HepG2 (cell line): ENCODE data around the gene ALDH3B2. TPM values are rescaled to one million over a fixed set of nuclear protein-coding genes. Genes with fewer than 3 reads are reported as not detected.

Experiments used
- CEBPZ ChIP-seq: IDR thresholded peaks from 2 replicates; pipeline ENCODE4 v1.6.1; 2012; ENCODE audit warnings: low read length, improper control_type of control experiment
- E2F2 ChIP-seq: sonication (generic); formaldehyde crosslinking; IDR thresholded peaks from 2 replicates; pipeline ENCODE4 v1.4.0; 2020; ENCODE audit warnings: missing genetic modification reagents, borderline replicate concordance
- ETV6 ChIP-seq: sonication (generic); formaldehyde crosslinking; conservative IDR thresholded peaks from 2 replicates; pipeline ENCODE4 v1.4.0; 2020; ENCODE audit warnings: missing genetic modification reagents
- GABPA ChIP-seq, 2 experiments: IDR thresholded peaks; 2 replicates each; pipeline ENCODE4 v1.6.1; 2011 to 2016; ENCODE audit warnings: low read depth in 2 of 2, low read length in 1 of 2, missing biosample characterization in 1 of 2, missing genetic modification characterization in 1 of 2
- HMGXB4 ChIP-seq, 2 experiments: sonication (generic) in 1 of 2; formaldehyde crosslinking in 1 of 2; IDR thresholded peaks; 2 replicates each; pipeline versions ENCODE4 v1.4.0 to v1.6.1; 2018 to 2020; ENCODE audit warnings: missing genetic modification reagents in 2 of 2, borderline replicate concordance in 1 of 2, low read depth in 1 of 2, mild to moderate bottlenecking in 1 of 2, missing biosample characterization in 1 of 2
- JUNB ChIP-seq: sonication (generic); formaldehyde crosslinking; IDR thresholded peaks from 2 replicates; pipeline ENCODE4 v1.8.0; 2022; ENCODE audit warnings: missing genetic modification reagents, mild to moderate bottlenecking, borderline replicate concordance
- MLX ChIP-seq: IDR thresholded peaks from 2 replicates; pipeline ENCODE4 v1.6.1; 2016
- RBM39 ChIP-seq: fragments of 200-400 bp; formaldehyde crosslinking; IDR thresholded peaks from one replicate; pipeline ENCODE4 v1.6.1; 2018; ENCODE audit warnings: antibody characterized with exemption, mild to moderate bottlenecking, low read depth, low read length; ENCODE audit not compliant: poor library complexity, severe bottlenecking
- TBP ChIP-seq: sonication (generic); formaldehyde crosslinking; IDR thresholded peaks from 2 replicates; pipeline ENCODE4 v1.5.0; 2020; ENCODE audit warnings: missing genetic modification reagents
- TMF1 ChIP-seq: sonication (generic); formaldehyde crosslinking; IDR thresholded peaks from 2 replicates; pipeline ENCODE4 v1.8.1; 2022; ENCODE audit warnings: low read depth, missing genetic modification reagents
- ZNF256 ChIP-seq: sonication (generic); formaldehyde crosslinking; conservative IDR thresholded peaks from 2 replicates; pipeline ENCODE4 v1.4.0; 2020; ENCODE audit warnings: missing genetic modification reagents
- ZNF780A ChIP-seq: sonication (generic); formaldehyde crosslinking; IDR thresholded peaks from 2 replicates; pipeline ENCODE4 v1.8.0; 2022; ENCODE audit warnings: mild to moderate bottlenecking, missing genetic modification reagents, moderate library complexity
- ZNF792 ChIP-seq: IDR thresholded peaks from 2 replicates; pipeline ENCODE4 v1.6.1; 2016
- polyA plus RNA-seq, 8 experiments: library from polyadenylated mRNA; depleted of rRNA in 3 of 8; stranded (reverse) in 7 of 8; unstranded in 1 of 8; fragments of >200 nt; fragmentation: Illumina TruSeq in 4 of 8; extraction: Trizol in 4 of 8; gene quantifications; 2 replicates each; pipeline versions ENCODE4 v1.2.1 to v1.2.3, GENCODE V29; 2011 to 2016; ENCODE audit warnings: low read depth in 4 of 8, missing spikeins in 1 of 8, mixed read lengths in 1 of 8; ENCODE audit not compliant: insufficient read depth in 1 of 8
- total RNA-seq, 5 experiments: library from RNA; depleted of rRNA; stranded (reverse); fragments of >200 nt; fragmentation: Illumina TruSeq; extraction: Trizol; gene quantifications; 2 replicates each; pipeline ENCODE4 v1.2.3, GENCODE V29; 2016; ENCODE audit warnings: low read depth in 1 of 5
- TF ChIP-seq, protein P1 (sequence below): sonication (generic); formaldehyde crosslinking; IDR thresholded peaks from 2 replicates; pipeline ENCODE4 v1.4.0; 2020; ENCODE audit warnings: low read depth, missing genetic modification reagents
- TF ChIP-seq, protein P2 (sequence below): sonication (generic); formaldehyde crosslinking; IDR thresholded peaks from 2 replicates; pipeline ENCODE4 v1.5.1; 2020; ENCODE audit warnings: mild to moderate bottlenecking, missing genetic modification reagents, borderline replicate concordance

ALDH3B2 gene
- total and polyA plus RNA-seq, 2 of the 13 experiments (the other 11 are each of a cell fraction or from before 2014, with no cell fraction given), result not detected

- peak; percentile 75 to 90; a peak in 3 of 4 replicates for TF ChIP-seq HMGXB4 (CRISPR knock-in tag; IDR thresholded peaks at IDR 0.05; ENCODE audit: borderline replicate concordance in 1 of 2, low read depth in 1 of 2)
- TF ChIP-seq ZNF256 (CRISPR knock-in tag), result no peak
- peak; percentile 66; the same call in 1 of the 2 replicates for TF ChIP-seq MLX (CRISPR knock-in tag)
- TF ChIP-seq, protein P1, sequence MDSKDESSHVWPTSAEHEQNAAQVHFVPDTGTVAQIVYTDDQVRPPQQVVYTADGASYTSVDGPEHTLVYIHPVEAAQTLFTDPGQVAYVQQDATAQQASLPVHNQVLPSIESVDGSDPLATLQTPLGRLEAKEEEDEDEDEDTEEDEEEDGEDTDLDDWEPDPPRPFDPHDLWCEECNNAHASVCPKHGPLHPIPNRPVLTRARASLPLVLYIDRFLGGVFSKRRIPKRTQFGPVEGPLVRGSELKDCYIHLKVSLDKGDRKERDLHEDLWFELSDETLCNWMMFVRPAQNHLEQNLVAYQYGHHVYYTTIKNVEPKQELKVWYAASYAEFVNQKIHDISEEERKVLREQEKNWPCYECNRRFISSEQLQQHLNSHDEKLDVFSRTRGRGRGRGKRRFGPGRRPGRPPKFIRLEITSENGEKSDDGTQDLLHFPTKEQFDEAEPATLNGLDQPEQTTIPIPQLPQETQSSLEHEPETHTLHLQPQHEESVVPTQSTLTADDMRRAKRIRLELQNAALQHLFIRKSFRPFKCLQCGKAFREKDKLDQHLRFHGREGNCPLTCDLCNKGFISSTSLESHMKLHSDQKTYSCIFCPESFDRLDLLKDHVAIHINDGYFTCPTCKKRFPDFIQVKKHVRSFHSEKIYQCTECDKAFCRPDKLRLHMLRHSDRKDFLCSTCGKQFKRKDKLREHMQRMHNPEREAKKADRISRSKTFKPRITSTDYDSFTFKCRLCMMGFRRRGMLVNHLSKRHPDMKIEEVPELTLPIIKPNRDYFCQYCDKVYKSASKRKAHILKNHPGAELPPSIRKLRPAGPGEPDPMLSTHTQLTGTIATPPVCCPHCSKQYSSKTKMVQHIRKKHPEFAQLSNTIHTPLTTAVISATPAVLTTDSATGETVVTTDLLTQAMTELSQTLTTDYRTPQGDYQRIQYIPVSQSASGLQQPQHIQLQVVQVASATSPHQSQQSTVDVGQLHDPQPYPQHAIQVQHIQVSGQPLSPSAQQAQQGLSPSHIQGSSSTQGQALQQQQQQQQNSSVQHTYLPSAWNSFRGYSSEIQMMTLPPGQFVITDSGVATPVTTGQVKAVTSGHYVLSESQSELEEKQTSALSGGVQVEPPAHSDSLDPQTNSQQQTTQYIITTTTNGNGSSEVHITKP (CRISPR knock-in tag), result no peak
- TF ChIP-seq ETV6 (CRISPR knock-in tag), result peak; percentile 53; the same call in 1 of the 2 replicates
- TF ChIP-seq, protein P2, sequence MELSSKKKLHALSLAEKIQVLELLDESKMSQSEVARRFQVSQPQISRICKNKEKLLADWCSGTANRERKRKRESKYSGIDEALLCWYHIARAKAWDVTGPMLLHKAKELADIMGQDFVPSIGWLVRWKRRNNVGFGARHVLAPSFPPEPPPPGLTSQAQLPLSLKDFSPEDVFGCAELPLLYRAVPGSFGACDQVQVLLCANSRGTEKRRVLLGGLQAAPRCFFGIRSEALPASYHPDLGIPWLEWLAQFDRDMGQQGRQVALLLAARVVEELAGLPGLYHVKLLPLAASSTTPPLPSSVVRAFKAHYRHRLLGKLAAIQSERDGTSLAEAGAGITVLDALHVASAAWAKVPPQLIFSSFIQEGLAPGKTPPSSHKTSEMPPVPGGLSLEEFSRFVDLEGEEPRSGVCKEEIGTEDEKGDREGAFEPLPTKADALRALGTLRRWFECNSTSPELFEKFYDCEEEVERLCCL (CRISPR knock-in tag), result no peak
- peak; percentile 72; the same call in 1 of the 2 replicates for TF ChIP-seq ZNF792 (CRISPR knock-in tag)
- TF ChIP-seq RBM39, result peak; percentile 49
- no peak for TF ChIP-seq E2F2 (CRISPR knock-in tag)
- no peak for TF ChIP-seq GABPA (IDR thresholded peaks at IDR 0.05; ENCODE audit: low read depth, low read length)
- no peak for TF ChIP-seq GABPA (CRISPR knock-in tag; IDR thresholded peaks at IDR 0.05; ENCODE audit: low read depth)
- TF ChIP-seq ZNF780A (CRISPR knock-in tag), result no peak
- TF ChIP-seq CEBPZ, result no peak
- TF ChIP-seq TBP (CRISPR knock-in tag), result no peak
- TF ChIP-seq JUNB (CRISPR knock-in tag), result no peak
- TF ChIP-seq TMF1, result no peak
Observed at GRCh38 chr11:67629386-67630227, 44.8 kb downstream of the ALDH3B2 start, which contains the start of gene NUDT8 (continued).
